ENCODE measurements around the gene TXNDC15.
"Not testable (repeated sequence)": the region's sequence is repeated elsewhere in the genome, so short reads cannot be mapped to it uniquely, and the experiment has no call there.

The TXNDC15 gene

GRCh38 chr5:134879456-134879855, 5.3 kb downstream of the TXNDC15 start:
- DNase-seq: no peak

DNA sequence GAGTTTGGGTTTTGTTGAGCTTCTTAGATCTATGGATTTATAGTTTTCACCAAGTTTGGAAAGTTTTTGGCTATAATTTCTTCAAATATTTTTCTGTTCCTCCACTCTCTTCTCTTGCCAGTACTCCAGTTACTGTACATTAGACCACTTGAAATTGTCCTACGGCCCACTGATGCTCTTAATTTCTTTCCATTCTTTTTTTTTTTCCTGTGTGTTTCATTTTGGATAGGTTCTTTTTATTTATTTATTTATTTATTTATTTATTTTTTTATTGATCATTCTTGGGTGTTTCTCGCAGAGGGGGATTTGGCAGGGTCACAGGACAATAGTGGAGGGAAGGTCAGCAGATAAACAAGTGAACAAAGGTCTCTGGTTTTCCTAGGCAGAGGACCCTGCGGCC, 6.8 kb downstream of the TXNDC15 start:
- not testable (repeated sequence) for DNase-seq

- DNase-seq: not testable (repeated sequence)
Observed at GRCh38 chr5:134881711-134882110, 7.5 kb downstream of the TXNDC15 start.

DNA sequence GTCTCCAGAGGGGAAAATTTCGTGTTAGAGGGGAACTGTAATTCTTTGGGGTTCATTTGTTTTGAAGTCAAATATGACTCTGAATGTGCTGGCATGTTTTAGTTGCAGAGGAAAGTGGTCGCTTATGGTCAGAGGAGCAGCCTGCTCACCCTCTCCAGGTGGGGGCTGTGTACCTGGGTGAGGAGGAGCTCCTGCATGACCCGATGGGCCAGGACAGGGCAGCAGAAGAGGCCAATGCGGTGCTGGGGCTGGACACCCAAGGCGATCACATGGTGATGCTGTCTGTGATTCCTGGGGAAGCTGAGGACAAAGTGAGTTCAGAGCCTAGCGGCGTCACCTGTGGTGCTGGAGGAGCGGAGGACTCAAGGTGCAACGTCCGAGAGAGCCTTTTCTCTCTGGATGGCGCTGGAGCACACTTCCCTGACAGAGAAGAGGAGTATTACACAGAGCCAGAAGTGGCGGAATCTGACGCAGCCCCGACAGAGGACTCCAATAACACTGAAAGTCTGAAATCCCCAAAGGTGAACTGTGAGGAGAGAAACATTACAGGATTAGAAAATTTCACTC, 13.5 kb downstream of the TXNDC15 start:
- no peak for DNase-seq

GRCh38 chr5:134889335-134889734, 15.2 kb downstream of the TXNDC15 start:
- DNase-seq: no peak

GRCh38 chr5:134891473-134891872, 17.3 kb downstream of the TXNDC15 start:
- no peak for DNase-seq

- DNase-seq: no peak
Observed at GRCh38 chr5:134892282-134892681, 18.1 kb downstream of the TXNDC15 start.

GRCh38 chr5:134892926-134893325, 18.8 kb downstream of the TXNDC15 start:
- no peak for DNase-seq

- no peak for DNase-seq
Observed at GRCh38 chr5:134893748-134894505, 19.8 kb downstream of the TXNDC15 start.

DNA sequence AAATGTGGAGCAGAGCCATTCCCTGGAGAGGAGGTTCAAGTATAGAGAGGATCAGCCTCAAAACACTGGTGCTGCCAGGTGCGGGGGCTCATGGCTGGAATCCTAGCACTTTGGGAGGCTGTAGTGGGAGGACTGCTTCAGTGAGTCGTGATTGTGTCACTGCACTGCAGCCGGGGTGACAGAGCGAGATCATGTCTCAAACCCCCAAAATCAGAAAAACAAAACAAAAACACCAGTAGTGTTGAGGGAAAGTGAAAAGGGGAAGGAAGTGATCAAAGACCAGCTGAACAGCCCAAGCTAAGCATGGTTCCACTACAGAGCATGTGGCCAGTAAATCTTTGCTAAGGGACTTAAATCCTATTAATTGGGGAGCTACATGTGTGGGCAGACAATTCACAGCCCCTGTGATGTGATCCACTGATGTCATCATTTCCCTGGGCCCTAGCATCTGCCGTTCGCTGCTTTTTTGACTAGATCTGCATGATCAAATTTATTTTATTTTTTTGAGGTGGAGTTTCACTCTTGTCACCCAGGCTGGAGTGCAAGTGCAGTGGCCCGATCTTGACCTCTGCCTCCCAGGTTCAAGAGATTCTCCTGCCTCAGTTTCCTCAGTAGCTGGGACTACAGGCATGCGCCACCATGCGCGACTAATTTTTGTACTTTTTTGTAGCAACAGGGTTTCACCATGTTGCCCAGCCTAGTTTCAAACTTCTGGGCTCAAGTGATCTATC, 28.1 kb downstream of the TXNDC15 start:
- DNase-seq: no peak

DNA sequence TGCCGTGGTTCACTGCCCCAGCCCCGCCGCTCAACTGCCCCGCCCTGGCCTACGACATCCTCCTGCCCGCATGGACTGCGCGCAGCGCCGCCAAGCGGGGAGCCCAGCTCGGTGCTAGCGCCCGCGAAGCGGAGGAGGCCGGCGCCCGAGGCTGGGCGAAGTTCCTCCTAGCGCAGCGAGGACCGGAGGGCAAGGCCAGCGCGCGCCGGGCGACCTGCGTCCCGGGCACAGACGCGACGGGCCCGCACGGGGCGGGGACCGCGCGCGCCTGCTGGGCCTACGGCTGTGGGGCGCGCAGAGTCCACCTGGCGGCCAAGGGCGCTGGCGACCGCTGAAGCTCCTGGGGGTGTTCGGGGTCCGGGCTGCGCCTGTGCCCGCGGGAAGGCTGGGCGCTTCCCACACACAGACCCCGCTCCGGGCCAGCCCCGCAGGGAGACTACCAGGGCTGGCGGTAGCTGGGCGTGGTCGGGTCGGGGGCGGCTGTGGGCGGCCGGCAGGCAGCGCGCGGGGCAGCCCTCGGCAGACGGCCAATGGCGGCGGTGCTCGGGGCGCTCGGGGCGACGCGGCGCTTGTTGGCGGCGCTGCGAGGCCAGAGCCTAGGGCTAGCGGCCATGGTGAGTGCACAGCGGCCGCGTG, 30.6 kb downstream of the TXNDC15 start, which contains the start of gene PCBD2:
PCBD2 (plus strand) TSS at position 522 of the 636 bp plus-strand sequence; CDS start at position 531, 9 bp downstream.
- DNase-seq: peak; percentile 83

GRCh38 chr5:134905246-134905996, 31.2 kb downstream of the TXNDC15 start:
- DNase-seq: peak; percentile 54

DNA sequence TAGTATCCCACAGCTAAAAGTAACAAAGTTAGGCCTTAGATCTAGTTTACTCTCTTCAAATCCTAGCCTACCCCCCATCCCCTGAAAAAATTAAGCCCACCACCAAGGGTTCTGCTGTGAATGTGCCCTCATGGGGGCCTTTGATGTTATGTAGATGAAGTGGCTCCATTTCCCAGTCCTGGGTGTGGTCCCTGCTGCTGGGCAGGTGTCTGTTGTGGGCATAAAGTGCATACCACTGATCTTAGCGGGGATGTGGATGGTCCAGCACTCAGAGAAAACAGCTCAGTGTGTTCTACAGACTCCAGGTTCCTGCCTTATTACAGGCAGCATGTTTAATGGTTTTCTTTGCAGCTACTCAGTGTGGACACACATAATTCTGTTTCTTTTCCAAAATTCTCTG, 32.6 kb downstream of the TXNDC15 start:
- no peak for DNase-seq

GRCh38 chr5:134910752-134911151, 36.6 kb downstream of the TXNDC15 start:
- DNase-seq: not testable (repeated sequence)

GRCh38 chr5:134911285-134912206, 37.4 kb downstream of the TXNDC15 start:
- no peak for DNase-seq

DNA sequence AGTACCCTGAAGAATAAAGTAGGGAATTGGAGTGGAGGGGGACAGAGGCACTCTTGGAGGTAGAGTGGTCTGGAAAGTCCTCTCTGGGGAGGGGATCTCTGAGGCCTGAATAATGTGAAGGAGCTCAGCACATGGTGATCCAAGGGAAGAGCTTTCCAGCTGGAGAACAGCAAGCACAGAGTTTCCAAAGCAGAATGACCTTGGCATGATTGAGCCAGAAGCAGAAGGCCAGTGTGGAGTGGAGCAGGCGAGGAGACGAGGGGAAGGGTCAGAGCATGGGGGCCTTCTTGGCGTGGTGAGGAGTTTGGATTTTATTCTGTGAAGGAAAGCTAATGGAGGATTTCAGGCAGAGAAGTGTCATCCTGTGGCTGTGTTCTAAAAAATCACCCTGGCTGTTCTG, 39.1 kb downstream of the TXNDC15 start:
- no peak for DNase-seq

DNA sequence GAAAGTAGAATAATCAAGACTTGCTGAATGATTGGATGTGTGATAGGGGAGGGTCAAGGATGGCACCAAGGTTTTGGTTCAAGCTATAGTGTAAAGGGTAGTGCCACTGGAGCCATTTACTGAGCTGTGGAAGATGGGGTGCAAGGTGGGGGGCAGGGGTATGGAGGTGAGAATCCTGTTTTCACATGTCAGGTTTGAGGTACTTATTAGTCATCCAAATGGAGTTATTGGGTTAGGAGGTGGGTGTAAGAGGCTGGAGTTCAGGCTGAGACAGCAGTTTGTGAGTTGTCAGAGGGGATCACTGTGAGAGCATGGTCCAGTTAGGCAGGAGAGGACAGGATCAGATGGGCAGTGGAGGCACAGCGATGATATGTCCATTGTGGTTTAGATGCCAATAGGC, 39.6 kb downstream of the TXNDC15 start:
- no peak for DNase-seq

- DNase-seq: no peak
Observed at GRCh38 chr5:134917070-134917815, 43.1 kb downstream of the TXNDC15 start.

DNA sequence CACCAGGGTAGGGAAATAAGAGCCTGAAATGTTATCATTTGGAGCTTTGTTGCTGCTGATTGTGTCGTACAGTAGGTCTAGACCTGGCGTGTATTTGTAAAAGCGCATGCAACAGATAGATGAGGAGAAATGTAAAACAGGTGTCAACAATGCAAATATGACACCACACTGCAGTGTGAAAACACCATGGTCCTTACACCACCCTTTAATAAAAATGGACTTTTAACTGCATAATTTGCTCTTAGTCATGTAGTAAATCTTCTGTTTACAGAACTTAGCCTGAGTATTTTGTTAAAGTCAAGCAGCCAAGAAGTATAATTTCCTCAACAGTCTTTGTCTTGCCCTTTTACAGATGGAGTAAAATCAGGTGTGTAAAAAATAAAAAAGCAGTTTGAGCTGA, 44.7 kb downstream of the TXNDC15 start:
- DNase-seq: no peak

- DNase-seq: no peak
Observed at GRCh38 chr5:134920848-134921575, 46.8 kb downstream of the TXNDC15 start.

All from amniotic stem cell (primary cell).